HCT116 (cell line): ENCODE data around the gene SH3BP4. TPM values are rescaled to one million over a fixed set of nuclear protein-coding genes. Genes with fewer than 3 reads are reported as not detected.

Experiments
- ATAC-seq: fragments of 200-7000 bp; cut with Tn5 transposase; 2 replicates; pipeline ENCODE4 v1.9.1; 2020; ENCODE audit warnings: mild to moderate bottlenecking, moderate library complexity
- BruUV-seq: library from RNA; stranded (reverse); fragments of 400-500 nt; replicated peaks from 2 replicates; lab custom pipeline; 2021; lab: Mats Ljungman, UMichigan
- CTCF ChIA-PET: fragments of 300-600 bp; sonication (Branson Sonifier 250); formaldehyde crosslinking; loops from one replicate; lab custom pipeline; 2021; ENCODE audit warnings: antibody characterized with exemption; lab: Charles Lee
- POLR2A ChIA-PET: fragments of 300-600, 350-600 bp; sonication (Branson Sonifier 250); formaldehyde crosslinking; loops from one replicate; lab custom pipeline; 2021; ENCODE audit warnings: antibody characterized with exemption; lab: Charles Lee
- RAD21 ChIA-PET, 2 experiments: fragments of 300-600 bp; sonication (Branson Sonifier 250); formaldehyde crosslinking; loops; one replicate each; lab custom pipeline; 2023; ENCODE audit warnings: low total read pairs in 2 of 2; ENCODE audit not compliant: uncharacterized antibody in 2 of 2, unreplicated experiment in 2 of 2, low non-redundant PET in 1 of 2; lab: Charles Lee
- DNase-seq: peaks from one replicate; pipeline ENCODE4 v3.0.0-alpha.2; 2010; ENCODE audit warnings: low read depth, low spot score
- H2AFZ ChIP-seq: fragments of 200-600 bp; shearing (Covaris generic), sonication (generic); 2 replicates; pipeline ENCODE4 v1.6.1; 2017; ENCODE audit warnings: low read depth, mixed run types, mixed read lengths, antibody characterized with exemption, low read length; ENCODE audit not compliant: poor library complexity, severe bottlenecking
- H3K27ac ChIP-seq: 2 replicates; pipeline ENCODE4 v1.5.1; 2012; ENCODE audit warnings: low read depth, low read length
- H3K27me3 ChIP-seq: fragments of 200-600 bp; sonication (generic); 2 replicates; pipeline ENCODE4 v1.6.1; 2016; ENCODE audit warnings: mixed run types, low read length, mixed read lengths; ENCODE audit not compliant: insufficient read depth
- H3K36me3 ChIP-seq, 2 experiments: fragments of 200-500 bp in 1 of 2; fragments of 200-600 bp in 1 of 2; sonication (Bioruptor generic) in 1 of 2; sonication (generic) in 1 of 2; 2 replicates each; pipeline versions ENCODE4 v1.5.1 to v1.6.1; 2014 to 2016; ENCODE audit warnings: low read length in 2 of 2, inconsistent platforms in 1 of 2, mixed read lengths in 1 of 2, mixed run types in 1 of 2; ENCODE audit not compliant: insufficient read depth in 2 of 2, control insufficient read depth in 1 of 2
- H3K4me1 ChIP-seq, 2 experiments: fragments of 200-600 bp in 1 of 2; sonication (generic) in 1 of 2; 2 replicates each; pipeline versions ENCODE4 v1.5.1 to v1.6.1; 2012 to 2017; ENCODE audit warnings: low read length in 2 of 2, inconsistent platforms in 1 of 2, mild to moderate bottlenecking in 1 of 2, mixed read lengths in 1 of 2, mixed run types in 1 of 2, moderate library complexity in 1 of 2; ENCODE audit not compliant: insufficient read depth in 2 of 2, control insufficient read depth in 1 of 2
- H3K4me2 ChIP-seq: fragments of 200-600 bp; sonication (generic); 2 replicates; pipeline ENCODE4 v1.6.1; 2017; ENCODE audit warnings: mixed run types, low read length, mixed read lengths
- H3K4me3 ChIP-seq, 2 experiments: fragments of 200-600 bp in 1 of 2; sonication (generic) in 1 of 2; replicated peaks in 1 of 2; 2 replicates each; pipeline ENCODE4 v1.5.1; 2011 to 2016; ENCODE audit warnings: low read length in 2 of 2, control low read depth in 1 of 2, low read depth in 1 of 2, mild to moderate bottlenecking in 1 of 2, mixed read lengths in 1 of 2, mixed run types in 1 of 2
- H3K79me2 ChIP-seq: fragments of 200-600 bp; sonication (generic); 2 replicates; pipeline ENCODE4 v1.6.1; 2017; ENCODE audit warnings: mild to moderate bottlenecking, mixed run types, low read length, moderate library complexity, mixed read lengths; ENCODE audit not compliant: insufficient read depth
- H3K9ac ChIP-seq: fragments of 200-600 bp; sonication (generic); 2 replicates; pipeline ENCODE4 v1.6.1; 2016; ENCODE audit warnings: low read length, mixed read lengths
- H3K9me2 ChIP-seq: fragments of 200-600 bp; sonication (generic), shearing (Covaris generic); 2 replicates; pipeline ENCODE4 v1.6.1; 2017; ENCODE audit warnings: mixed run types, mild to moderate bottlenecking, moderate library complexity; ENCODE audit not compliant: insufficient read depth
- H3K9me3 ChIP-seq, 2 experiments: fragments of 200-500 bp in 1 of 2; fragments of 200-600 bp in 1 of 2; sonication (Bioruptor generic) in 1 of 2; sonication (generic) in 1 of 2; 2 replicates each; pipeline ENCODE4 v1.6.1; 2014 to 2017; ENCODE audit warnings: low read length in 2 of 2, mixed read lengths in 2 of 2, inconsistent platforms in 1 of 2, low read depth in 1 of 2, mild to moderate bottlenecking in 1 of 2, mixed run types in 1 of 2, moderate library complexity in 1 of 2; ENCODE audit not compliant: control insufficient read depth in 1 of 2, insufficient read depth in 1 of 2
- H4K20me1 ChIP-seq: fragments of 200-600 bp; sonication (generic), shearing (Covaris generic); 2 replicates; pipeline ENCODE4 v1.6.1; 2017; ENCODE audit warnings: mixed run types, mild to moderate bottlenecking, moderate library complexity; ENCODE audit not compliant: insufficient read depth
- CBX3 ChIP-seq: IDR thresholded peaks from 2 replicates; pipeline ENCODE4 v1.6.1; 2012; ENCODE audit warnings: low read depth
- CEBPB ChIP-seq: IDR thresholded peaks from 2 replicates; pipeline ENCODE4 v1.6.1; 2012; ENCODE audit warnings: low read depth
- JUND ChIP-seq: IDR thresholded peaks from 2 replicates; pipeline ENCODE4 v1.6.1; 2012
- RAD21 ChIP-seq: IDR thresholded peaks from 2 replicates; pipeline ENCODE4 v1.6.1; 2012; ENCODE audit warnings: low read depth, mild to moderate bottlenecking
- ZFX ChIP-seq: fragments of 450-650 bp; IDR thresholded peaks from 2 replicates; pipeline ENCODE4 v1.6.1; 2017
- intact Hi-C: fragments of 100-400 bp; cut with micrococcal nuclease; formaldehyde crosslinking; loops from 2 replicates; pipeline ENCODE4 v1.10.0; 2022
- total RNA-seq: library from RNA; stranded (reverse); gene quantifications from one replicate; pipeline ENCODE4 v1.2.1, GENCODE V29; 2021; ENCODE audit not compliant: unreplicated experiment
- TF ChIP-seq, protein P1 (sequence below), 3 experiments: fragments of 200-600 bp in 1 of 3; sonication (generic) in 1 of 3; IDR thresholded peaks in 2 of 3; conservative IDR thresholded peaks in 1 of 3; 2 replicates each; pipeline ENCODE4 v1.5.1; 2012 to 2017; ENCODE audit warnings: low read depth in 2 of 3, low read length in 2 of 3, antibody characterized with exemption in 1 of 3, borderline replicate concordance in 1 of 3, control low read depth in 1 of 3, mild to moderate bottlenecking in 1 of 3, mixed read lengths in 1 of 3, mixed run types in 1 of 3, moderate library complexity in 1 of 3; ENCODE audit not compliant: insufficient read depth in 1 of 3
- TF ChIP-seq, protein P2 (sequence below): IDR thresholded peaks from 2 replicates; pipeline ENCODE4 v1.6.1; 2012; ENCODE audit warnings: low read depth
- TF ChIP-seq, protein P3 (sequence below): IDR thresholded peaks from 2 replicates; pipeline ENCODE4 v1.6.1; 2012

The SH3BP4 gene
- total RNA-seq, 1 experiment from 2014 or later = 32.9 TPM

DNA sequence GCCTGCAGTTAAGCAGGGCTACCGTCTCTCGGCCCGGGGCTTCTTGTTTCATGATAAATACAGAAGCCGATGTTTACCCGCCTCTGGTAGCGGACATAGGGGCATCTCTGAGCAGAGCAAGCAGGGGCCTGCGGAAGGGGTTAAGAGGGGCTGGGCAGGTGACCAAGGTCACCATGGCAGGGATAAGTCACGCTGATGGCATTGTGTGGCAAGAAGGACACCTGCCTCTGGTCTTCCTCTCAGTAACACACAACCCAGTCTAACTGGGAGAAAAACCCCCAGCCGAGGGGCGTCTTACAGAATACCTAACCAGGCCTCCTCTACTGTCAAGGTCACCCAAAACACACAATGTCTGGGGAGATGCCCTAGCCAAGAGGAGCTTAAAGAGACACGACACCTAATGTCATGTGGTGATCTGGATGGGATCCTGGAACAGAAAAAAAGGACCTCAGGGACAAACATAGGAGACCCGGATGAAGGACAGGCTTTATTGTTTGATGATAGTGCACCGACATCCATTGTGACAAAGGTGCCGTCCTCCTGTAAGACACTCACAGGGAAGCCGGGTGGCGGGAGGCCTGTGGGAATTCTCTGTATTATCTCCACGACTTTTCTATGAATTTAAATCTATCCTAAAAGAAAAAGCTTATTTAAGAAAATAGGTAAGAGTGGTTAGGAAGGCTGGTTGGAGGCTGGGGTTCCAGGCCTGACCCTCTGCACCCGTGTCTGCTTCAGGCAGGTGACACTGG lies 24.8 kb downstream of the SH3BP4 start:
- no peak overlapping the region for H2AFZ ChIP-seq
- H3K27me3 ChIP-seq = no peaks in the 10 kb centered on the region
- no peak overlapping the region for H3K4me3 ChIP-seq
- intact Hi-C loops = no loop called here
- CTCF ChIA-PET = no interaction called here
- no peak overlapping the region for H3K4me2 ChIP-seq
- no peak overlapping the region for H3K27ac ChIP-seq
- peaks cover 54 to 75% of the 10 kb centered on the region in 2 experiments for H3K4me1 ChIP-seq
- no peak for TF ChIP-seq ZFX
- TF ChIP-seq, protein P1, sequence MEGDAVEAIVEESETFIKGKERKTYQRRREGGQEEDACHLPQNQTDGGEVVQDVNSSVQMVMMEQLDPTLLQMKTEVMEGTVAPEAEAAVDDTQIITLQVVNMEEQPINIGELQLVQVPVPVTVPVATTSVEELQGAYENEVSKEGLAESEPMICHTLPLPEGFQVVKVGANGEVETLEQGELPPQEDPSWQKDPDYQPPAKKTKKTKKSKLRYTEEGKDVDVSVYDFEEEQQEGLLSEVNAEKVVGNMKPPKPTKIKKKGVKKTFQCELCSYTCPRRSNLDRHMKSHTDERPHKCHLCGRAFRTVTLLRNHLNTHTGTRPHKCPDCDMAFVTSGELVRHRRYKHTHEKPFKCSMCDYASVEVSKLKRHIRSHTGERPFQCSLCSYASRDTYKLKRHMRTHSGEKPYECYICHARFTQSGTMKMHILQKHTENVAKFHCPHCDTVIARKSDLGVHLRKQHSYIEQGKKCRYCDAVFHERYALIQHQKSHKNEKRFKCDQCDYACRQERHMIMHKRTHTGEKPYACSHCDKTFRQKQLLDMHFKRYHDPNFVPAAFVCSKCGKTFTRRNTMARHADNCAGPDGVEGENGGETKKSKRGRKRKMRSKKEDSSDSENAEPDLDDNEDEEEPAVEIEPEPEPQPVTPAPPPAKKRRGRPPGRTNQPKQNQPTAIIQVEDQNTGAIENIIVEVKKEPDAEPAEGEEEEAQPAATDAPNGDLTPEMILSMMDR (IDR thresholded peaks at IDR 0.05 in 2 of 3, conservative IDR thresholded peaks at IDR 0.05 in 1 of 3; ENCODE audit: borderline replicate concordance in 1 of 3, insufficient read depth in 1 of 3, low read depth in 2 of 3, low read length in 2 of 3) = no peak
- TF ChIP-seq, protein P2, sequence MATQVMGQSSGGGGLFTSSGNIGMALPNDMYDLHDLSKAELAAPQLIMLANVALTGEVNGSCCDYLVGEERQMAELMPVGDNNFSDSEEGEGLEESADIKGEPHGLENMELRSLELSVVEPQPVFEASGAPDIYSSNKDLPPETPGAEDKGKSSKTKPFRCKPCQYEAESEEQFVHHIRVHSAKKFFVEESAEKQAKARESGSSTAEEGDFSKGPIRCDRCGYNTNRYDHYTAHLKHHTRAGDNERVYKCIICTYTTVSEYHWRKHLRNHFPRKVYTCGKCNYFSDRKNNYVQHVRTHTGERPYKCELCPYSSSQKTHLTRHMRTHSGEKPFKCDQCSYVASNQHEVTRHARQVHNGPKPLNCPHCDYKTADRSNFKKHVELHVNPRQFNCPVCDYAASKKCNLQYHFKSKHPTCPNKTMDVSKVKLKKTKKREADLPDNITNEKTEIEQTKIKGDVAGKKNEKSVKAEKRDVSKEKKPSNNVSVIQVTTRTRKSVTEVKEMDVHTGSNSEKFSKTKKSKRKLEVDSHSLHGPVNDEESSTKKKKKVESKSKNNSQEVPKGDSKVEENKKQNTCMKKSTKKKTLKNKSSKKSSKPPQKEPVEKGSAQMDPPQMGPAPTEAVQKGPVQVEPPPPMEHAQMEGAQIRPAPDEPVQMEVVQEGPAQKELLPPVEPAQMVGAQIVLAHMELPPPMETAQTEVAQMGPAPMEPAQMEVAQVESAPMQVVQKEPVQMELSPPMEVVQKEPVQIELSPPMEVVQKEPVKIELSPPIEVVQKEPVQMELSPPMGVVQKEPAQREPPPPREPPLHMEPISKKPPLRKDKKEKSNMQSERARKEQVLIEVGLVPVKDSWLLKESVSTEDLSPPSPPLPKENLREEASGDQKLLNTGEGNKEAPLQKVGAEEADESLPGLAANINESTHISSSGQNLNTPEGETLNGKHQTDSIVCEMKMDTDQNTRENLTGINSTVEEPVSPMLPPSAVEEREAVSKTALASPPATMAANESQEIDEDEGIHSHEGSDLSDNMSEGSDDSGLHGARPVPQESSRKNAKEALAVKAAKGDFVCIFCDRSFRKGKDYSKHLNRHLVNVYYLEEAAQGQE = no peak
- no peak for TF ChIP-seq CBX3
- TF ChIP-seq, protein P3, sequence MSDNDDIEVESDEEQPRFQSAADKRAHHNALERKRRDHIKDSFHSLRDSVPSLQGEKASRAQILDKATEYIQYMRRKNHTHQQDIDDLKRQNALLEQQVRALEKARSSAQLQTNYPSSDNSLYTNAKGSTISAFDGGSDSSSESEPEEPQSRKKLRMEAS = no peak
- TF ChIP-seq JUND = no peak
- no peak for TF ChIP-seq CEBPB
- no peak for TF ChIP-seq RAD21
- H3K9me2 ChIP-seq = no peaks in the 10 kb centered on the region
- POLR2A ChIA-PET = no interaction called here
- no TSS peak for BruUV-seq
- peaks cover 74% of the 10 kb centered on the region for H3K79me2 ChIP-seq
- RAD21 ChIA-PET = no interaction called here
- DNase-seq = no peak
- no peaks in the 10 kb centered on the region for H4K20me1 ChIP-seq
- ATAC-seq = no peak
- peaks cover 0 to 3% of the 10 kb centered on the region in 2 experiments; a peak in 1 of 4 replicates for H3K36me3 ChIP-seq
- no peak overlapping the region for H3K9ac ChIP-seq
- peaks cover 0 to 7% of the 10 kb centered on the region in 2 experiments; a peak in 1 of 4 replicates for H3K9me3 ChIP-seq
